ENCODE data around the gene ANKFY1.

The ANKFY1 gene

GRCh38 chr17:4159761-4160160 is 104.0 kb downstream of the ANKFY1 start:
- TF ChIP-seq ARNTL (CRISPR knock-in tag; IDR thresholded peaks at IDR 0.05; ENCODE audit: borderline replicate concordance, low read depth), result no peak
- no peak for TF ChIP-seq PPARA (CRISPR knock-in tag; IDR thresholded peaks at IDR 0.05; ENCODE audit: borderline replicate concordance)
- TF ChIP-seq BACH2 (CRISPR knock-in tag; IDR thresholded peaks at IDR 0.05; ENCODE audit: borderline replicate concordance), result no peak
- TF ChIP-seq ZFP3 (CRISPR knock-in tag; IDR thresholded peaks at IDR 0.05), result no peak
- no peak for TF ChIP-seq ZNF70 (CRISPR knock-in tag; IDR thresholded peaks at IDR 0.05)
- no peak for TF ChIP-seq CSRNP3 (CRISPR knock-in tag; IDR thresholded peaks at IDR 0.05)
- TF ChIP-seq ISL1 (CRISPR knock-in tag; IDR thresholded peaks at IDR 0.05), result no peak
- TF ChIP-seq RARB (CRISPR knock-in tag; IDR thresholded peaks at IDR 0.05), result no peak
- no peak for TF ChIP-seq ZNF565 (CRISPR knock-in tag; conservative IDR thresholded peaks at IDR 0.05; ENCODE audit: low read depth)
- TF ChIP-seq GLIS3 (CRISPR knock-in tag; IDR thresholded peaks at IDR 0.05), result no peak
- no peak for TF ChIP-seq ESRRG (CRISPR knock-in tag; IDR thresholded peaks at IDR 0.05)
- TF ChIP-seq CSDC2 (CRISPR knock-in tag; IDR thresholded peaks at IDR 0.05), result no peak
- ATAC-seq, result no peak

GRCh38 chr17:4157618-4158333 is 106.0 kb downstream of the ANKFY1 start:
- ATAC-seq, result no peak
- TF ChIP-seq RARB (CRISPR knock-in tag; IDR thresholded peaks at IDR 0.05) (no peak), OSR1 (CRISPR knock-in tag; IDR thresholded peaks at IDR 0.05) (no peak), TOX (CRISPR knock-in tag; IDR thresholded peaks at IDR 0.05; ENCODE audit: borderline replicate concordance) (no peak), ARNTL (CRISPR knock-in tag; IDR thresholded peaks at IDR 0.05; ENCODE audit: borderline replicate concordance, low read depth) (no peak), GLIS3 (CRISPR knock-in tag; IDR thresholded peaks at IDR 0.05) (no peak)

- TF ChIP-seq PPARA (CRISPR knock-in tag; IDR thresholded peaks at IDR 0.05; ENCODE audit: borderline replicate concordance), result no peak
- TF ChIP-seq ARNTL (CRISPR knock-in tag; IDR thresholded peaks at IDR 0.05; ENCODE audit: borderline replicate concordance, low read depth), result no peak
- ATAC-seq, result no peak; the same call in 2 of the 3 replicates
These were observed 106.9 kb downstream of the ANKFY1 start for GRCh38 chr17:4156750-4157381.

GRCh38 chr17:4155980-4156620 is 107.7 kb downstream of the ANKFY1 start:
- no peak for TF ChIP-seq CSDC2 (CRISPR knock-in tag; IDR thresholded peaks at IDR 0.05)
- no peak for TF ChIP-seq ZNF70 (CRISPR knock-in tag; IDR thresholded peaks at IDR 0.05)
- TF ChIP-seq ZFP30 (CRISPR knock-in tag; IDR thresholded peaks at IDR 0.05), result no peak
- TF ChIP-seq ZNF8 (CRISPR knock-in tag; IDR thresholded peaks at IDR 0.05), result no peak
- TF ChIP-seq PATZ1 (CRISPR knock-in tag; IDR thresholded peaks at IDR 0.05; ENCODE audit: borderline replicate concordance), result no peak
- no peak for TF ChIP-seq GLIS3 (CRISPR knock-in tag; IDR thresholded peaks at IDR 0.05)
- TF ChIP-seq SNAI2 (CRISPR knock-in tag; IDR thresholded peaks at IDR 0.05), result no peak
- no peak for TF ChIP-seq PPARA (CRISPR knock-in tag; IDR thresholded peaks at IDR 0.05; ENCODE audit: borderline replicate concordance)
- TF ChIP-seq ZFP3 (CRISPR knock-in tag; IDR thresholded peaks at IDR 0.05), result no peak
- no peak for TF ChIP-seq OSR1 (CRISPR knock-in tag; IDR thresholded peaks at IDR 0.05)
- no peak for TF ChIP-seq CREB5 (CRISPR knock-in tag; IDR thresholded peaks at IDR 0.05; ENCODE audit: low read depth)
- no peak for TF ChIP-seq RARB (CRISPR knock-in tag; IDR thresholded peaks at IDR 0.05)
- no peak for TF ChIP-seq ARNTL (CRISPR knock-in tag; IDR thresholded peaks at IDR 0.05; ENCODE audit: borderline replicate concordance, low read depth)
- TF ChIP-seq CSRNP3 (CRISPR knock-in tag; IDR thresholded peaks at IDR 0.05), result no peak
- no peak for TF ChIP-seq ZC3H10 (CRISPR knock-in tag; IDR thresholded peaks at IDR 0.05)
- TF ChIP-seq BACH2 (CRISPR knock-in tag; IDR thresholded peaks at IDR 0.05; ENCODE audit: borderline replicate concordance), result no peak
- no peak for ATAC-seq

All from SK-N-SH treated with all-trans-retinoic acid at 6 μM for 48 hours (cell line).